DND-41 (cell line): Measurements from ENCODE around the gene RAB6B.

Source experiments
- ATAC-seq: fragments of 200-7000 bp; cut with Tn5 transposase; 3 replicates; pipeline ENCODE4 v1.9.1; 2021; ENCODE audit warnings: low read depth; ENCODE audit not compliant: insufficient read depth
- DNase-seq: peaks from one replicate; pipeline ENCODE4 v3.0.0-alpha.2; 2020
- H2AFZ ChIP-seq: 2 replicates; pipeline ENCODE4 v1.6.0; 2012; ENCODE audit warnings: low read depth, low read length
- H3K27ac ChIP-seq: 2 replicates; pipeline ENCODE4 v1.5.1; 2012; ENCODE audit warnings: low read length, inconsistent platforms
- H3K27me3 ChIP-seq: fragments of 200-600 bp; sonication (generic); 2 replicates; pipeline ENCODE4 v1.6.0; 2012; ENCODE audit warnings: low read length, mild to moderate bottlenecking, inconsistent platforms; ENCODE audit not compliant: insufficient read depth, poor library complexity
- H3K36me3 ChIP-seq: 2 replicates; pipeline ENCODE4 v1.5.1; 2012; ENCODE audit warnings: low read length, inconsistent platforms; ENCODE audit not compliant: insufficient read depth
- H3K4me1 ChIP-seq: 2 replicates; pipeline ENCODE4 v1.5.1; 2012; ENCODE audit warnings: mild to moderate bottlenecking, low read length; ENCODE audit not compliant: insufficient read depth
- H3K4me2 ChIP-seq: 2 replicates; pipeline ENCODE4 v1.6.0; 2012; ENCODE audit warnings: mild to moderate bottlenecking, moderate library complexity, low read length, inconsistent platforms; ENCODE audit not compliant: insufficient read depth
- H3K4me3 ChIP-seq, 2 experiments: fragments of 200-600 bp in 1 of 2; shearing (Covaris generic) in 1 of 2; 2 replicates each; pipeline ENCODE4 v1.5.1; 2012 to 2016; ENCODE audit warnings: inconsistent platforms in 2 of 2, low read length in 2 of 2, mild to moderate bottlenecking in 2 of 2, low read depth in 1 of 2, moderate library complexity in 1 of 2
- H3K79me2 ChIP-seq: 2 replicates; pipeline ENCODE4 v1.6.0; 2012; ENCODE audit warnings: low read length, inconsistent platforms; ENCODE audit not compliant: insufficient read depth
- H3K9ac ChIP-seq: 2 replicates; pipeline ENCODE4 v1.6.0; 2012; ENCODE audit warnings: low read depth, mild to moderate bottlenecking, inconsistent platforms, low read length, moderate library complexity
- H3K9me3 ChIP-seq: 2 replicates; pipeline ENCODE4 v1.5.1; 2012; ENCODE audit warnings: low read length, moderate library complexity, mild to moderate bottlenecking, inconsistent platforms; ENCODE audit not compliant: insufficient read depth, severe bottlenecking
- H4K20me1 ChIP-seq: 2 replicates; pipeline ENCODE4 v1.6.0; 2012; ENCODE audit warnings: low read length; ENCODE audit not compliant: insufficient read depth
- CTCF ChIP-seq: IDR thresholded peaks from 2 replicates; pipeline ENCODE4 v1.5.1; 2012; ENCODE audit warnings: borderline replicate concordance, low read length, moderate library complexity, mild to moderate bottlenecking; ENCODE audit not compliant: poor library complexity, severe bottlenecking; ENCODE audit errors: extremely low read depth
- EZH2 ChIP-seq: IDR thresholded peaks from 3 replicates; pipeline ENCODE4 v1.6.1; 2012; ENCODE audit warnings: borderline replicate concordance, low read depth, mild to moderate bottlenecking, moderate library complexity, low read length, inconsistent platforms; ENCODE audit not compliant: severe bottlenecking

Gene RAB6B

GRCh38 chr3:133864616-133865015 is 31.1 kb downstream of the RAB6B start:
- ATAC-seq (no peak), DNase-seq (no peak)
- H3K79me2 ChIP-seq, result no peaks in the 10 kb centered on the region
- H3K4me1 ChIP-seq, result no peaks in the 10 kb centered on the region
- H2AFZ ChIP-seq, result no peak overlapping the region
- no peaks in the 10 kb centered on the region for H4K20me1 ChIP-seq
- H3K9ac ChIP-seq, result no peak overlapping the region
- H3K27me3 ChIP-seq, result peaks cover 15% of the 10 kb centered on the region
- no peak overlapping the region for H3K27ac ChIP-seq
- H3K9me3 ChIP-seq, result no peaks in the 10 kb centered on the region
- no peak for TF ChIP-seq CTCF
- H3K4me3 ChIP-seq, result no peak overlapping the region
- H3K36me3 ChIP-seq, result no peaks in the 10 kb centered on the region
- no peak overlapping the region for H3K4me2 ChIP-seq

- no peak overlapping the region for H3K4me2 ChIP-seq
- H4K20me1 ChIP-seq, result no peaks in the 10 kb centered on the region
- TF ChIP-seq EZH2 (no peak), CTCF (no peak)
- no peak for ATAC-seq
- H3K9me3 ChIP-seq, result no peaks in the 10 kb centered on the region
- no peaks in the 10 kb centered on the region for H3K4me1 ChIP-seq
- H3K79me2 ChIP-seq, result no peaks in the 10 kb centered on the region
- no peak overlapping the region for H2AFZ ChIP-seq
- no peak overlapping the region for H3K9ac ChIP-seq
- no peak for DNase-seq
- H3K27ac ChIP-seq, result no peak overlapping the region
- H3K27me3 ChIP-seq, result peaks cover 15% of the 10 kb centered on the region
- H3K36me3 ChIP-seq, result no peaks in the 10 kb centered on the region
- no peak overlapping the region for H3K4me3 ChIP-seq
Measured at GRCh38 chr3:133863911-133864310, 31.8 kb downstream of the RAB6B start.

GRCh38 chr3:133862161-133862560 is 33.5 kb downstream of the RAB6B start:
- no peak overlapping the region for H3K4me3 ChIP-seq
- no peak overlapping the region for H3K9ac ChIP-seq
- H3K4me2 ChIP-seq, result no peak overlapping the region
- H2AFZ ChIP-seq, result no peak overlapping the region
- no peaks in the 10 kb centered on the region for H3K4me1 ChIP-seq
- ATAC-seq (no peak), DNase-seq (no peak)
- no peaks in the 10 kb centered on the region for H3K36me3 ChIP-seq
- no peak overlapping the region for H3K27ac ChIP-seq
- no peaks in the 10 kb centered on the region for H3K79me2 ChIP-seq
- H3K9me3 ChIP-seq, result no peaks in the 10 kb centered on the region
- no peaks in the 10 kb centered on the region for H4K20me1 ChIP-seq
- TF ChIP-seq CTCF (no peak), EZH2 (no peak)
- peaks cover 10% of the 10 kb centered on the region for H3K27me3 ChIP-seq

GRCh38 chr3:133860519-133860918 is 35.2 kb downstream of the RAB6B start:
- H3K9ac ChIP-seq, result no peak overlapping the region
- no peak overlapping the region for H3K4me3 ChIP-seq
- H4K20me1 ChIP-seq, result no peaks in the 10 kb centered on the region
- no peak overlapping the region for H3K4me2 ChIP-seq
- no peak for ATAC-seq
- no peaks in the 10 kb centered on the region for H3K9me3 ChIP-seq
- no peak for DNase-seq
- H3K27ac ChIP-seq, result no peak overlapping the region
- no peaks in the 10 kb centered on the region for H3K36me3 ChIP-seq
- H3K4me1 ChIP-seq, result no peaks in the 10 kb centered on the region
- H2AFZ ChIP-seq, result no peak overlapping the region
- H3K79me2 ChIP-seq, result no peaks in the 10 kb centered on the region
- peaks cover 10% of the 10 kb centered on the region for H3K27me3 ChIP-seq
- no peak for TF ChIP-seq EZH2
- no peak for TF ChIP-seq CTCF
